HCT116 (cell line): ENCODE results near the gene TM9SF1. TPM values are rescaled to one million over a fixed set of nuclear protein-coding genes. Genes with fewer than 3 reads are reported as not detected.

ENCODE experiments used
- ATAC-seq: fragments of 200-7000 bp; cut with Tn5 transposase; 2 replicates; pipeline ENCODE4 v1.9.1; 2020; ENCODE audit warnings: mild to moderate bottlenecking, moderate library complexity
- BruUV-seq: library from RNA; stranded (reverse); fragments of 400-500 nt; replicated peaks from 2 replicates; lab custom pipeline; 2021; lab: Mats Ljungman, UMichigan
- CTCF ChIA-PET: fragments of 300-600 bp; sonication (Branson Sonifier 250); formaldehyde crosslinking; loops from one replicate; lab custom pipeline; 2021; ENCODE audit warnings: antibody characterized with exemption; lab: Charles Lee
- POLR2A ChIA-PET: fragments of 300-600, 350-600 bp; sonication (Branson Sonifier 250); formaldehyde crosslinking; loops from one replicate; lab custom pipeline; 2021; ENCODE audit warnings: antibody characterized with exemption; lab: Charles Lee
- RAD21 ChIA-PET, 2 experiments: fragments of 300-600 bp; sonication (Branson Sonifier 250); formaldehyde crosslinking; loops; one replicate each; lab custom pipeline; 2023; ENCODE audit warnings: low total read pairs in 2 of 2; ENCODE audit not compliant: uncharacterized antibody in 2 of 2, unreplicated experiment in 2 of 2, low non-redundant PET in 1 of 2; lab: Charles Lee
- DNase-seq: peaks from one replicate; pipeline ENCODE4 v3.0.0-alpha.2; 2010; ENCODE audit warnings: low read depth, low spot score
- H2AFZ ChIP-seq: fragments of 200-600 bp; shearing (Covaris generic), sonication (generic); 2 replicates; pipeline ENCODE4 v1.6.1; 2017; ENCODE audit warnings: low read depth, mixed run types, mixed read lengths, antibody characterized with exemption, low read length; ENCODE audit not compliant: poor library complexity, severe bottlenecking
- H3K27ac ChIP-seq: 2 replicates; pipeline ENCODE4 v1.5.1; 2012; ENCODE audit warnings: low read depth, low read length
- H3K27me3 ChIP-seq: fragments of 200-600 bp; sonication (generic); 2 replicates; pipeline ENCODE4 v1.6.1; 2016; ENCODE audit warnings: mixed run types, low read length, mixed read lengths; ENCODE audit not compliant: insufficient read depth
- H3K36me3 ChIP-seq, 2 experiments: fragments of 200-500 bp in 1 of 2; fragments of 200-600 bp in 1 of 2; sonication (Bioruptor generic) in 1 of 2; sonication (generic) in 1 of 2; 2 replicates each; pipeline versions ENCODE4 v1.5.1 to v1.6.1; 2014 to 2016; ENCODE audit warnings: low read length in 2 of 2, inconsistent platforms in 1 of 2, mixed read lengths in 1 of 2, mixed run types in 1 of 2; ENCODE audit not compliant: insufficient read depth in 2 of 2, control insufficient read depth in 1 of 2
- H3K4me1 ChIP-seq, 2 experiments: fragments of 200-600 bp in 1 of 2; sonication (generic) in 1 of 2; 2 replicates each; pipeline versions ENCODE4 v1.5.1 to v1.6.1; 2012 to 2017; ENCODE audit warnings: low read length in 2 of 2, inconsistent platforms in 1 of 2, mild to moderate bottlenecking in 1 of 2, mixed read lengths in 1 of 2, mixed run types in 1 of 2, moderate library complexity in 1 of 2; ENCODE audit not compliant: insufficient read depth in 2 of 2, control insufficient read depth in 1 of 2
- H3K4me2 ChIP-seq: fragments of 200-600 bp; sonication (generic); 2 replicates; pipeline ENCODE4 v1.6.1; 2017; ENCODE audit warnings: mixed run types, low read length, mixed read lengths
- H3K4me3 ChIP-seq, 2 experiments: fragments of 200-600 bp in 1 of 2; sonication (generic) in 1 of 2; replicated peaks in 1 of 2; 2 replicates each; pipeline ENCODE4 v1.5.1; 2011 to 2016; ENCODE audit warnings: low read length in 2 of 2, control low read depth in 1 of 2, low read depth in 1 of 2, mild to moderate bottlenecking in 1 of 2, mixed read lengths in 1 of 2, mixed run types in 1 of 2
- H3K79me2 ChIP-seq: fragments of 200-600 bp; sonication (generic); 2 replicates; pipeline ENCODE4 v1.6.1; 2017; ENCODE audit warnings: mild to moderate bottlenecking, mixed run types, low read length, moderate library complexity, mixed read lengths; ENCODE audit not compliant: insufficient read depth
- H3K9ac ChIP-seq: fragments of 200-600 bp; sonication (generic); 2 replicates; pipeline ENCODE4 v1.6.1; 2016; ENCODE audit warnings: low read length, mixed read lengths
- H3K9me2 ChIP-seq: fragments of 200-600 bp; sonication (generic), shearing (Covaris generic); 2 replicates; pipeline ENCODE4 v1.6.1; 2017; ENCODE audit warnings: mixed run types, mild to moderate bottlenecking, moderate library complexity; ENCODE audit not compliant: insufficient read depth
- H3K9me3 ChIP-seq, 2 experiments: fragments of 200-500 bp in 1 of 2; fragments of 200-600 bp in 1 of 2; sonication (Bioruptor generic) in 1 of 2; sonication (generic) in 1 of 2; 2 replicates each; pipeline ENCODE4 v1.6.1; 2014 to 2017; ENCODE audit warnings: low read length in 2 of 2, mixed read lengths in 2 of 2, inconsistent platforms in 1 of 2, low read depth in 1 of 2, mild to moderate bottlenecking in 1 of 2, mixed run types in 1 of 2, moderate library complexity in 1 of 2; ENCODE audit not compliant: control insufficient read depth in 1 of 2, insufficient read depth in 1 of 2
- H4K20me1 ChIP-seq: fragments of 200-600 bp; sonication (generic), shearing (Covaris generic); 2 replicates; pipeline ENCODE4 v1.6.1; 2017; ENCODE audit warnings: mixed run types, mild to moderate bottlenecking, moderate library complexity; ENCODE audit not compliant: insufficient read depth
- CBX3 ChIP-seq: IDR thresholded peaks from 2 replicates; pipeline ENCODE4 v1.6.1; 2012; ENCODE audit warnings: low read depth
- CTCF ChIP-seq, 3 experiments: fragments of 200-600 bp in 1 of 3; sonication (generic) in 1 of 3; IDR thresholded peaks in 2 of 3; conservative IDR thresholded peaks in 1 of 3; 2 replicates each; pipeline ENCODE4 v1.5.1; 2012 to 2017; ENCODE audit warnings: low read depth in 2 of 3, low read length in 2 of 3, antibody characterized with exemption in 1 of 3, borderline replicate concordance in 1 of 3, control low read depth in 1 of 3, mild to moderate bottlenecking in 1 of 3, mixed read lengths in 1 of 3, mixed run types in 1 of 3, moderate library complexity in 1 of 3; ENCODE audit not compliant: insufficient read depth in 1 of 3
- EGR1 ChIP-seq: IDR thresholded peaks from 2 replicates; pipeline ENCODE4 v1.6.1; 2012; ENCODE audit warnings: low read depth
- EZH2phosphoT487 ChIP-seq: fragments of 200-600 bp; IDR thresholded peaks from 2 replicates; pipeline ENCODE4 v1.6.1; 2018; ENCODE audit warnings: antibody characterized with exemption, borderline replicate concordance
- FOSL1 ChIP-seq: IDR thresholded peaks from 2 replicates; pipeline ENCODE4 v1.6.1; 2012; ENCODE audit warnings: low read depth
- JUND ChIP-seq: IDR thresholded peaks from 2 replicates; pipeline ENCODE4 v1.6.1; 2012
- POLR2AphosphoS5 ChIP-seq: IDR thresholded peaks from 2 replicates; pipeline ENCODE4 v1.6.1; 2011; ENCODE audit warnings: mild to moderate bottlenecking, low read depth, low read length, moderate library complexity
- RAD21 ChIP-seq: IDR thresholded peaks from 2 replicates; pipeline ENCODE4 v1.6.1; 2012; ENCODE audit warnings: low read depth, mild to moderate bottlenecking
- SP1 ChIP-seq: IDR thresholded peaks from 2 replicates; pipeline ENCODE4 v1.6.1; 2012; ENCODE audit warnings: low read depth
- SRF ChIP-seq: IDR thresholded peaks from 2 replicates; pipeline ENCODE4 v1.6.1; 2012; ENCODE audit warnings: low read depth
- ZFX ChIP-seq: fragments of 450-650 bp; IDR thresholded peaks from 2 replicates; pipeline ENCODE4 v1.6.1; 2017
- ZNF274 ChIP-seq: fragments of 200-500 bp; sonication (Bioruptor generic); IDR thresholded peaks from 2 replicates; pipeline ENCODE4 v1.6.1; 2014; ENCODE audit warnings: mild to moderate bottlenecking, low read depth, low read length, inconsistent platforms
- intact Hi-C: fragments of 100-400 bp; cut with micrococcal nuclease; formaldehyde crosslinking; loops from 2 replicates; pipeline ENCODE4 v1.10.0; 2022
- total RNA-seq: library from RNA; stranded (reverse); gene quantifications from one replicate; pipeline ENCODE4 v1.2.1, GENCODE V29; 2021; ENCODE audit not compliant: unreplicated experiment

The TM9SF1 gene
- total RNA-seq, 1 experiment from 2014 or later, result 35.2 TPM

- CTCF ChIA-PET, result no interaction called here
- Histone ChIP-seq H3K9me2 (no peaks in the 10 kb centered on the region), H3K9ac (no peak overlapping the region), H4K20me1 (no peaks in the 10 kb centered on the region), H2AFZ (no peak overlapping the region), H3K79me2 (no peaks in the 10 kb centered on the region), H3K4me2 (no peak overlapping the region), H3K27me3 (no peaks in the 10 kb centered on the region), H3K27ac (no peak overlapping the region), H3K9me3 (no peaks in the 10 kb centered on the region), H3K4me1 (peaks cover 15 to 21% of the 10 kb centered on the region in 2 experiments), H3K4me3 (no peak overlapping the region), H3K36me3 (peaks cover 25 to 43% of the 10 kb centered on the region in 2 experiments; a peak in 3 of 4 replicates)
- BruUV-seq, result no TSS peak
- no peak for DNase-seq
- intact Hi-C loops, result no loop called here
- POLR2A ChIA-PET, result no interaction called here
- TF ChIP-seq EZH2phosphoT487 (no peak), POLR2AphosphoS5 (no peak), RAD21 (no peak), FOSL1 (no peak), ZFX (no peak), SP1 (no peak), SRF (no peak), JUND (no peak), ZNF274 (no peak), CTCF (IDR thresholded peaks at IDR 0.05 in 2 of 3, conservative IDR thresholded peaks at IDR 0.05 in 1 of 3; ENCODE audit: borderline replicate concordance in 1 of 3, insufficient read depth in 1 of 3, low read depth in 2 of 3, low read length in 2 of 3) (no peak), CBX3 (no peak), EGR1 (no peak)
- no peak for ATAC-seq
- RAD21 ChIA-PET, result no interaction called here
Measured at GRCh38 chr14:24157331-24157730, 37.9 kb downstream of the TM9SF1 start.
